Measurements from ENCODE around the gene SAMD4B.
"Not testable (repeated sequence)": the region's sequence is repeated elsewhere in the genome, so short reads cannot be mapped to it uniquely, and the experiment has no call there.

- TF ChIP-seq CTCF, POLR2A (IDR thresholded peaks at IDR 0.05): not testable (repeated sequence)
Observed at GRCh38 chr19:39379366-39379765, 37.1 kb downstream of the SAMD4B start.
